Myocyte (in vitro differentiated cells): ENCODE data around the gene HOXA3. TPM values are rescaled to one million over a fixed set of nuclear protein-coding genes. Genes with fewer than 3 reads are reported as not detected.

Source experiments
- DNase-seq: peaks from one replicate; pipeline ENCODE4 v3.0.0-alpha.2; 2012; ENCODE audit warnings: low read depth
- polyA plus RNA-seq: library from polyadenylated mRNA; unstranded; fragments of >200 nt; gene quantifications from one replicate; pipeline ENCODE4 v1.2.1, GENCODE V29; 2012; ENCODE audit warnings: missing spikeins
- total RNA-seq: library from RNA; depleted of rRNA; stranded (reverse); fragments of >200 nt; gene quantifications from 2 replicates; pipeline ENCODE4 v1.2.3, GENCODE V29; 2014

Gene HOXA3
- total RNA-seq, result 1.7 and 4.4 TPM in 2 replicates
- 2.8 TPM for polyA plus RNA-seq

DNA sequence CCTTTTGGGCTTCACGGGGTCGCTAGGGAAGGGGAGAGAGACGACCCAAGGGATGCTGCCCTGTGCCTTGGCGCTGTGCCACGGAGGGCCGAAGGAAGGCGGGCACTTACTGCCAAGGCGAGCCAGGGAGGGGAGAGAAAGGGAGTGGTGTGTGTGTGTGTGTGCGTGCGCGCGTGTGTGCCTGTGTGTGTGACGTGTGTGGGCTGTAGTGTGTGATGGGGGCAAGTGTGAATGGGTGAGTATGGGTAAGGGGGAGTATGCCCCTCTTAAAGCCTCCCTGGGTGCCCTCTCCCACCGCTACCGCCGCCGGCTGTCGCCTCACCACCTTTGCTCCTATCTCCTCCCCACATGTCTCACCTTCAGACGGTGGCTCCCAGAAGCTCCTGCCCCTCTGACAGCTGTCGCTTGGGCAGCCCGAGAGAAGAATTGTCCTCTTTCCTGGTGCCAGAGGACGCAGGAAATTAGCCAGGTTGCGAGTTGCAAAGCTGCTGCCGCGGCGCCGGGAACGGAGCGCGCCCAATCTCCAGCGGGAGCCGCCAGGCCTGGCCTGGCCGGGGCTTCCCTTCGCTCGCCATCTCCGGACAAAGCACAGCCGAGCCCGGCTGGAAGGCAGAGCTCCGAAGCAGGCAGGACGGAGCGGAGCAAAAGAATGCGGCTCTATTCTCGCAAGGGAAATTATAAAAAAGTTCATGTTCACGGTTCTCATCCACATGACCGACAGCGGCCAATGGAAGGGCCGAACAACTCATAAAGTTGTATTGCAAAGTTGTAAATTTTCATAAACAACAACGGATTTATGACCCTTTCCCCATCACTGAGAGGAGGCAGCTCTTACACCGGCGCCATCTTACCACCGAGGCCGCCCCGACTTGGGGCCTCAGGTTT lies at the start of gene HOXA3:
TSS of gene HOXA3 (minus strand) at position 653 of the 885 bp plus-strand sequence. CDS start 41,943 bp downstream, outside the sequence.
- DNase-seq, result no peak

GRCh38 chr7:27201580-27202017 lies 49.2 kb upstream of the HOXA3 start:
- DNase-seq, result no peak

DNA sequence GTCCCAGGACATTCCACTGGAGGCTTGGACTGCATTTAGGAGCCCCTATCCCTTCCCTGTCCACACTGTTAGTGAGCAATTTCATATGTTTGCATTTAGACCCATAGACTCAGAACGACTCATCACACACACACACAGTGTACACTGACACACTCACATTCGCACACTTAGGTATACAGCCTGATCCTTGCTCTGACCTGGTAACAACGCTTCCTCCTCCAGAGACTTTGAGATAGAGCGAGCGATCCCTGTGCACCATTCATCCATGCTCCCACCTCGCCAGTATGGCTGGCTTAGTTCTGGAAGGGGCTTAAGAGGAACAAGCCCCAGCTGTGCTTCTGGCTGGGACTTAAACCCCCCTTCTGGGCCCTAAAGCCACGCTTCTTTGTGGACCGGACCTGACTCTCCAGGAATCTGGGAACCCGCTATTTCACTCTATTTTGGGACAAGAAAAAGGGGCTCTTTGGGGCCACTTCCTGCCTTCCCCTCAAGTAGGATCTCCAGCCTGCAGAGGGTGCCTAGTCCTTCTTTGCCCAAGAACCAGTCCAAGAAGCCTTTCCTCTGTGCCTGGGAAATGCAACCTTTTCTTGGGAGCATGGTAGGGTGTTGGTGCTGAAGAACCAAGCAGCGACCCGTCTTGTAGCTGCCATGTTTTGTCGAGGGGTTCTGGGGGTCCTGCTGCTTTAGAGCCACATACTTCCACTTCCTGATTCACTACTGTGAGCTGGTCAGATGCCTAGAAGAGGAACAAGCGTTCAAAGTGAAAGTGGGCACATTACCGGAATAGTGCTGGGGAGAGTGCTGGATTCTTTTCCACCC lies 48.6 kb upstream of the HOXA3 start:
- no peak for DNase-seq

GRCh38 chr7:27199849-27200760 lies 47.7 kb upstream of the HOXA3 start, which contains the start of gene HOXA13:
Gene HOXA13, minus strand, starts transcription at chr7:27200091. Its CDS starts 14 bp downstream, at chr7:27200077.
- peak; percentile 63 for DNase-seq

GRCh38 chr7:27198871-27199801 lies 46.8 kb upstream of the HOXA3 start:
- peak; percentile 29 for DNase-seq

GRCh38 chr7:27198138-27198841 lies 45.9 kb upstream of the HOXA3 start:
- DNase-seq, result no peak

- DNase-seq, result no peak
These were observed 45.0 kb upstream of the HOXA3 start for GRCh38 chr7:27197137-27198042.

DNA sequence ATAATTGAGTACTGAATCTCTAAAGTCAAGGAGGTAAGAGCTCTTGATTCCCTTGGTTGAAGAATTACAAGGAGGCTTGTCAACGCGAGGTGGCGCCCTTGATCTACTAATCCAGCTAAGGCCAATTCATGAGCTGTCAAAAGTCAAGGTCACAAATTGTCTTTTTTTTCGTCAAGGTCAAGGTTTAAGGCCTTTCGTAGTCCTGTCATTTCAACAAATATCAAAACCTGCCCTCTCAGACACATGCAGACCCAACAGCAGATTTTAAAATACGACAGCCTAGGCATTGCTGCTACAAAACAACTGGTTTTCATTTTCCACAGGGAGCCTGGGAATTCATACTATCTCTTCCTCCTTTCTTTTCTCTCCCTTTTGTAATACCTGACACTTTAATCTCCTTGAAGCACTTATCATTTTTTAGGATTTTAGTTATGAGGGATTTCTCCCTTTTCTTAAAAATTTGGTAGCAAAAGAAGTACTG lies 43.9 kb upstream of the HOXA3 start:
- peak; percentile 81 for DNase-seq

DNA sequence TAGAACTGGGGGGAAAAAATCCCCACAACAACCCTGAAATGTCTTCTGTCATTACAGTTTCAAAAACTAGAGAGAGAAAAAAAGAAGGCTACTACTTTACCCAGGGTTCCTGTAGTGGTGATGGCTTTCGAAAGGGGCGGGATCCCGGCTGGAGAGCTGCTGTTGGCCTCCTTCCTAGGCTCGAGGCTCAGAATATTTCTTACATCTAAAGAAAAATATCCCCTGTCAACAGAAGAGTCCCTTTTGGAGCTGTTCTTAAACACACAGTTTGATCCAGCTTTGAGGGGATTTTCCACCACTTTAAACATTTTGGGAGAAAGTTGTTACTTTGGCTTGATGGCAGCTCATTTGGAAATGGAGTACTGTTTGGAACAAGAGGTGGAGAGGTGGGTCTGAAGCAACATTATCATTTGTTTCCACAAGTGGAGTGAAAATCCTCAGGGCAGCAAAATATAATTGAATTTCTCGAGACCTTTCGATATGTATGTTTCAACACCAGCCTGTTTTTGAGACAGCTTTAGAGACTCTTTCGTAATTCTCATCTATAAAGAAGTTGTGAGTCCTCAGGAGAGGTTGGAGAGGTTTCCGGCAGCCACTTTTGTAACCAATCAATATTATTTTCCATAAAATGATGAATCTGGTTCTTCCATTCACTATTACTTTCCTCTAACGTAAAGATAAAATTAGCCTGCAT lies 42.5 kb upstream of the HOXA3 start:
- DNase-seq, result no peak

DNA sequence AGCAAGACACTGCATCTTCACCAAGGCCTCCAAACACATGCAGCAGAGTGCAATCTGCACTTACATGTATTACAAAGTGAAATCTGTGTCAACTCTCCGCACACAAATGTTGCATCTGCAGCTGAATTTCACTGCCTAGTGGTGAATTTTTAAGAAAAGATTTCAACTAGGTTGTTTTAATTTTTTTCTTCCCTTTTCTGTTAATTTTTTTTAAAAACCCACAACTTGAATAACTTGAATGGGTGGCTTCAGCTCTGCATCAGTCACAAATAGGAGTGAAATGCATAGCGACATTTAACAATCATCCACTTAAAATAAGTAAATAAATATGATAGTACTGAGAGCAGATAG lies 41.6 kb upstream of the HOXA3 start:
- no peak for DNase-seq

- DNase-seq, result no peak
These were observed 41.1 kb upstream of the HOXA3 start for GRCh38 chr7:27193335-27194001.

DNA sequence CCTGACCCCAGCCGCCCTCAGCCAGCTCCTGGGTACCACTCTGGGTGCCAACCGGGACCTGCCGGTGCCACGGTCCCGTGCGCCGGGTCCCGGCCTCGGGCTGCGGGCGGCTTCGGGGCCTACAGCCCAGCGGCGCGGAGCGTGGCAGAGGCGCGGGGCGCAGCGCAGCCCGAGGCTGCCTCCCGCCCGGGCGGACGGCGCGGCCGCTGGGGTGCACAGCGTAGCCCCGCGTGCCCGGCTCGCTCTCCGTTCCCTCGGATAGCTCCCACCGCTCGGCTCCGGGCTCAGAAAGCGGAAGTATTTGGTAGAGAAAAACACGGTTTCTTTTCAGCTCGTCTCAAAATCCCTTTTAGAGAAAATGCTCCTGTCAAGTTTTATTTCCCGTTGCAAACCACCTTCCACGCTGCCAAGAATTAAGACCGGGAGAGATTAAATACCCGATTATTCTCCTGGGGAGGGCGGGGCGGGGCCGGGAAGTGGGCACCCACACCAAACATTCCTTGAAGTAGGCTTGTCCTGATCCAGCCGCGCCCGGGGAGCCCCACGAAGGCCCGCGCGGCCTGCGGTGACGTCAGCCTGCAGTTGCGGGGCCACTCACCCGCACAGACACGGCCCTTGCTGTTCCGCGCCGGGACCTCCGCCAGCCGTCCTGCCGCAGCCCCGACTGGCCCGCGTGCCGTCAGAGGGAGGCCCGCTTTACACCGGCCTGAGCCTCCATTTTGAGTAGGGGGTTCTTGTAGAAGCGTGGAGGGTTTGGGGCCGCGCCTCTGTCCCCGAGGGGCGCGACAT lies 40.4 kb upstream of the HOXA3 start:
- DNase-seq, result no peak

DNA sequence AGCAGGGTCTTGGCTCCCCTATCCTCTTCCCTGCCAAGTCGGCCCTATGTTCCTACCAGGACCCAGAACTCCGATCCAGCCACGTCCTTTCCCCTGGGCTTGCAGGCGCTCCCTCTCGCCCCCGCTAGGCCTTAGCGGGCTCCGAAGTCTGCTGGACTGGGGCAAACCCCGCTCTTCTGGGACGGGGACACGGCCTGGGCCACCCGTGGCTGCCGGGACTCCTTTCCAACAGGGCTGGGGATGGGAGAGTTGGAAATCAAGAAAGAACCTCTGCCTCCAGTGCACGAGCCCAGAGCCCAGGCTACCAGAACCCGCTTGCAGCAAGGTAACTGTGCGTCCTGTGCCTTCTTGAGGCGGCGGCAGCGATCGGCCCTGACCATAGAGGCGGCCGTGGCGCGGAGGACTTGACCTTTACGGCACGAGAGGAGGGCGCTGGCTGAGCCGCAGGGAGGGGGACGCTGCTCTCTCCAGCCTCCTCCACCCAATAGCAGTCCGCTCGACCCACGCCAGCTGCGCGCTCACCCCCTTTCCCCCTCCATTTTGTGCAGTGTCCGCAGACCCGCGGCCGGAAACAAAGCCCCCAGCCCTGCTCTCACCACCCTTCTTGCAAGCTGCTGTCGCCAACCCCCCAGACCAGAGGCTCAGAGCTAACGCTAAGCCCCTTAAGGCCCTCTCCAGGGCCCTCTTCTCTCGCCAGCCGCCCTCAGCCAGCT lies 39.6 kb upstream of the HOXA3 start:
- DNase-seq, result no peak

- no peak for DNase-seq
These were observed 38.9 kb upstream of the HOXA3 start for GRCh38 chr7:27191161-27191731.
